SK-N-SH treated with all-trans-retinoic acid at 6 μM for 48 hours (cell line): ENCODE measurements around the gene COL23A1.

ENCODE experiments used
- ATAC-seq: fragments of 200-7000 bp; cut with Tn5 transposase; 3 replicates; pipeline ENCODE4 v1.9.1; 2020; ENCODE audit warnings: mild to moderate bottlenecking, moderate library complexity
- ARNTL ChIP-seq: fragments of 450-650 bp; formaldehyde crosslinking; IDR thresholded peaks from 2 replicates; pipeline ENCODE4 v1.5.0; 2020; ENCODE audit warnings: low read depth, mild to moderate bottlenecking, moderate library complexity, borderline replicate concordance
- BACH2 ChIP-seq: fragments of 250-450 bp; sonication (Bioruptor Pico); IDR thresholded peaks from 2 replicates; pipeline ENCODE4 v1.9.0; 2021; ENCODE audit warnings: mild to moderate bottlenecking, borderline replicate concordance
- CSDC2 ChIP-seq: fragments of 250-450 bp; sonication (Bioruptor Pico); IDR thresholded peaks from 2 replicates; pipeline ENCODE4 v1.5.0; 2020; ENCODE audit warnings: mild to moderate bottlenecking, moderate library complexity
- GLIS3 ChIP-seq: fragments of 250-450 bp; sonication (Bioruptor Pico); IDR thresholded peaks from 2 replicates; pipeline ENCODE4 v1.5.0; 2020; ENCODE audit warnings: mild to moderate bottlenecking, moderate library complexity
- ISL1 ChIP-seq: fragments of 250-450 bp; sonication (Bioruptor Pico); IDR thresholded peaks from 2 replicates; pipeline ENCODE4 v2.1.2; 2022; ENCODE audit warnings: mild to moderate bottlenecking, moderate library complexity
- OSR1 ChIP-seq: fragments of 250-450 bp; sonication (Bioruptor Pico); IDR thresholded peaks from 2 replicates; pipeline ENCODE4 v1.8.0; 2022; ENCODE audit warnings: moderate library complexity, mild to moderate bottlenecking, inconsistent platforms
- PPARA ChIP-seq: fragments of 250-450 bp; sonication (Bioruptor Pico); IDR thresholded peaks from 2 replicates; pipeline ENCODE4 v1.5.0; 2020; ENCODE audit warnings: mild to moderate bottlenecking, borderline replicate concordance
- RARB ChIP-seq: fragments of 250-450 bp; sonication (Bioruptor Pico); IDR thresholded peaks from 2 replicates; pipeline ENCODE4 v1.8.0; 2021; ENCODE audit warnings: mild to moderate bottlenecking, moderate library complexity
- SNAI2 ChIP-seq: fragments of 250-450 bp; sonication (Bioruptor Pico); IDR thresholded peaks from 2 replicates; pipeline ENCODE4 v1.5.0; 2020; ENCODE audit warnings: mild to moderate bottlenecking, moderate library complexity
- TCF4 ChIP-seq: fragments of 250-450 bp; sonication (Bioruptor Pico); IDR thresholded peaks from 2 replicates; pipeline ENCODE4 v1.8.0; 2021; ENCODE audit warnings: mild to moderate bottlenecking, moderate library complexity, borderline replicate concordance
- TOX ChIP-seq: fragments of 250-450 bp; sonication (Bioruptor Pico); IDR thresholded peaks from 2 replicates; pipeline ENCODE4 v1.8.0; 2021; ENCODE audit warnings: mild to moderate bottlenecking, moderate library complexity, borderline replicate concordance
- ZC3H10 ChIP-seq: fragments of 250-450 bp; sonication (Bioruptor Pico); IDR thresholded peaks from 2 replicates; pipeline ENCODE4 v1.5.1; 2021; ENCODE audit warnings: mild to moderate bottlenecking, moderate library complexity
- ZFP3 ChIP-seq: fragments of 250-450 bp; sonication (Bioruptor Pico); IDR thresholded peaks from 2 replicates; pipeline ENCODE4 v1.5.0; 2020; ENCODE audit warnings: mild to moderate bottlenecking, moderate library complexity
- ZFP30 ChIP-seq: fragments of 450-650 bp; formaldehyde crosslinking; IDR thresholded peaks from 2 replicates; pipeline ENCODE4 v1.5.0; 2022; ENCODE audit warnings: mild to moderate bottlenecking, moderate library complexity
- ZNF565 ChIP-seq: fragments of 450-650 bp; formaldehyde crosslinking; conservative IDR thresholded peaks from 2 replicates; pipeline ENCODE4 v1.5.0; 2020; ENCODE audit warnings: low read depth, mild to moderate bottlenecking, moderate library complexity
- ZNF70 ChIP-seq: fragments of 450-650 bp; formaldehyde crosslinking; IDR thresholded peaks from 2 replicates; pipeline ENCODE4 v1.5.0; 2020; ENCODE audit warnings: mild to moderate bottlenecking, moderate library complexity
- ZNF8 ChIP-seq: fragments of 450-650 bp; formaldehyde crosslinking; IDR thresholded peaks from 2 replicates; pipeline ENCODE4 v1.5.0; 2020; ENCODE audit warnings: mild to moderate bottlenecking, moderate library complexity
- TF ChIP-seq, protein P1 (sequence below): fragments of 250-450 bp; sonication (Bioruptor Pico); IDR thresholded peaks from 2 replicates; pipeline ENCODE4 v1.8.0; 2021; ENCODE audit warnings: low read depth, mild to moderate bottlenecking, moderate library complexity, borderline replicate concordance
- TF ChIP-seq, protein P2 (sequence below): fragments of 250-450 bp; sonication (Bioruptor Pico); IDR thresholded peaks from 2 replicates; pipeline ENCODE4 v1.8.0; 2020; ENCODE audit warnings: mild to moderate bottlenecking, moderate library complexity, borderline replicate concordance
- TF ChIP-seq, protein P3 (sequence below): fragments of 250-450 bp; sonication (Bioruptor Pico); IDR thresholded peaks from 2 replicates; pipeline ENCODE4 v1.5.1; 2020; ENCODE audit warnings: low read depth, mild to moderate bottlenecking, moderate library complexity
- TF ChIP-seq, protein P4 (sequence below): fragments of 250-450 bp; sonication (Bioruptor Pico); IDR thresholded peaks from 2 replicates; pipeline ENCODE4 v1.5.1; 2021; ENCODE audit warnings: mild to moderate bottlenecking, moderate library complexity
- TF ChIP-seq, protein P5 (sequence below): fragments of 250-450 bp; sonication (Bioruptor Pico); IDR thresholded peaks from 2 replicates; pipeline ENCODE4 v1.5.0; 2020; ENCODE audit warnings: mild to moderate bottlenecking, moderate library complexity

Gene COL23A1

DNA sequence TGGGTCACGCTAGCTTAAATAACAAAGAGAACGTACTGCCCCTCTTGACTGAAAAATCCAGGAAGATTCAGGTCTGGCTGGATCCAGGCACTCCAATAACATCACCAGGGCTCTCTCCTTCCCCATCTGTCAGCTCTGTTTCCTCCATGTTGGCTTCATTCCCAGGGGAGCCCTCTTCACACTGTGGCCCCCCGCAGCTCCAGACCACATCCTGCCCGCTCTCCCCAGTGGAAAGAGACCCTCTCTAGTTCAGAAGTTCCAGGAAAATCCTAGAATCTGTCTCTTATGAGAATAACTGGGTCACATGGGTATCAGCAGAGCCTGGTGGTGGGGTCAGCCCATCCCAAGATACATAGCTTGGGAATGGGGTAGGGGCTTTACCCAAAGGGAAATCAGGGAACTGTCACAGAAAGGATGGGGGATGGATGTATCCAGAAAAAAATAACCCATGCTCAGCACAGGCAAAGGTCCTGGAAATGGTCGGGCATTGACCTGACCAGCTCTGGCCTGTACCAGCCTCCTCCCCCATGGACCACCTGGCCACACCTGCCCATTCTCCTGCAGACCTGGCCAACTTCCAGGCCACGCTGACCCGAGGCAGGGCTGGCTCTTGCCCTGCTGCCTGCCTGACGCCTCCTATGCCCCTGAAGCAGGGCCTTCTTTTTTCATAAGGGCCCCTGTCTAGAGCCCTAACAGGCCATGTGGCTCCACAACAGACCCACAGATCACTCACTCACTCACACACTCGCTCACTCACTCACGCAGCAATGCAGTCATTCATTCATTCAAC lies 65.9 kb downstream of the COL23A1 start:
- ATAC-seq, result no peak
- TF ChIP-seq ZFP3 (CRISPR knock-in tag), result no peak
- TF ChIP-seq SNAI2 (CRISPR knock-in tag), result no peak
- no peak for TF ChIP-seq CSDC2
- no peak for TF ChIP-seq TOX (CRISPR knock-in tag)
- TF ChIP-seq ZC3H10, result no peak
- TF ChIP-seq, protein P1, sequence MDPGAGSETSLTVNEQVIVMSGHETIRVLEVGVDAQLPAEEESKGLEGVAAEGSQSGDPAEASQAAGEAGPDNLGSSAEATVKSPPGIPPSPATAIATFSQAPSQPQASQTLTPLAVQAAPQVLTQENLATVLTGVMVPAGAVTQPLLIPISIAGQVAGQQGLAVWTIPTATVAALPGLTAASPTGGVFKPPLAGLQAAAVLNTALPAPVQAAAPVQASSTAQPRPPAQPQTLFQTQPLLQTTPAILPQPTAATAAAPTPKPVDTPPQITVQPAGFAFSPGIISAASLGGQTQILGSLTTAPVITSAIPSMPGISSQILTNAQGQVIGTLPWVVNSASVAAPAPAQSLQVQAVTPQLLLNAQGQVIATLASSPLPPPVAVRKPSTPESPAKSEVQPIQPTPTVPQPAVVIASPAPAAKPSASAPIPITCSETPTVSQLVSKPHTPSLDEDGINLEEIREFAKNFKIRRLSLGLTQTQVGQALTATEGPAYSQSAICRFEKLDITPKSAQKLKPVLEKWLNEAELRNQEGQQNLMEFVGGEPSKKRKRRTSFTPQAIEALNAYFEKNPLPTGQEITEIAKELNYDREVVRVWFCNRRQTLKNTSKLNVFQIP (CRISPR knock-in tag), result no peak
- no peak for TF ChIP-seq PPARA (CRISPR knock-in tag)
- no peak for TF ChIP-seq RARB (CRISPR knock-in tag)
- TF ChIP-seq TCF4 (CRISPR knock-in tag), result no peak
- TF ChIP-seq, protein P2, sequence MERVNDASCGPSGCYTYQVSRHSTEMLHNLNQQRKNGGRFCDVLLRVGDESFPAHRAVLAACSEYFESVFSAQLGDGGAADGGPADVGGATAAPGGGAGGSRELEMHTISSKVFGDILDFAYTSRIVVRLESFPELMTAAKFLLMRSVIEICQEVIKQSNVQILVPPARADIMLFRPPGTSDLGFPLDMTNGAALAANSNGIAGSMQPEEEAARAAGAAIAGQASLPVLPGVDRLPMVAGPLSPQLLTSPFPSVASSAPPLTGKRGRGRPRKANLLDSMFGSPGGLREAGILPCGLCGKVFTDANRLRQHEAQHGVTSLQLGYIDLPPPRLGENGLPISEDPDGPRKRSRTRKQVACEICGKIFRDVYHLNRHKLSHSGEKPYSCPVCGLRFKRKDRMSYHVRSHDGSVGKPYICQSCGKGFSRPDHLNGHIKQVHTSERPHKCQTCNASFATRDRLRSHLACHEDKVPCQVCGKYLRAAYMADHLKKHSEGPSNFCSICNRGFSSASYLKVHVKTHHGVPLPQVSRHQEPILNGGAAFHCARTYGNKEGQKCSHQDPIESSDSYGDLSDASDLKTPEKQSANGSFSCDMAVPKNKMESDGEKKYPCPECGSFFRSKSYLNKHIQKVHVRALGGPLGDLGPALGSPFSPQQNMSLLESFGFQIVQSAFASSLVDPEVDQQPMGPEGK (CRISPR knock-in tag), result no peak
- TF ChIP-seq, protein P3, sequence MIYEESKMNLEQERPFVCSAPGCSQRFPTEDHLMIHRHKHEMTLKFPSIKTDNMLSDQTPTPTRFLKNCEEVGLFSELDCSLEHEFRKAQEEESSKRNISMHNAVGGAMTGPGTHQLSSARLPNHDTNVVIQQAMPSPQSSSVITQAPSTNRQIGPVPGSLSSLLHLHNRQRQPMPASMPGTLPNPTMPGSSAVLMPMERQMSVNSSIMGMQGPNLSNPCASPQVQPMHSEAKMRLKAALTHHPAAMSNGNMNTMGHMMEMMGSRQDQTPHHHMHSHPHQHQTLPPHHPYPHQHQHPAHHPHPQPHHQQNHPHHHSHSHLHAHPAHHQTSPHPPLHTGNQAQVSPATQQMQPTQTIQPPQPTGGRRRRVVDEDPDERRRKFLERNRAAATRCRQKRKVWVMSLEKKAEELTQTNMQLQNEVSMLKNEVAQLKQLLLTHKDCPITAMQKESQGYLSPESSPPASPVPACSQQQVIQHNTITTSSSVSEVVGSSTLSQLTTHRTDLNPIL (CRISPR knock-in tag), result no peak
- no peak for TF ChIP-seq BACH2 (CRISPR knock-in tag)
- TF ChIP-seq ISL1 (CRISPR knock-in tag), result no peak
- TF ChIP-seq ZNF8 (CRISPR knock-in tag), result no peak
- no peak for TF ChIP-seq ZFP30
- TF ChIP-seq, protein P4, sequence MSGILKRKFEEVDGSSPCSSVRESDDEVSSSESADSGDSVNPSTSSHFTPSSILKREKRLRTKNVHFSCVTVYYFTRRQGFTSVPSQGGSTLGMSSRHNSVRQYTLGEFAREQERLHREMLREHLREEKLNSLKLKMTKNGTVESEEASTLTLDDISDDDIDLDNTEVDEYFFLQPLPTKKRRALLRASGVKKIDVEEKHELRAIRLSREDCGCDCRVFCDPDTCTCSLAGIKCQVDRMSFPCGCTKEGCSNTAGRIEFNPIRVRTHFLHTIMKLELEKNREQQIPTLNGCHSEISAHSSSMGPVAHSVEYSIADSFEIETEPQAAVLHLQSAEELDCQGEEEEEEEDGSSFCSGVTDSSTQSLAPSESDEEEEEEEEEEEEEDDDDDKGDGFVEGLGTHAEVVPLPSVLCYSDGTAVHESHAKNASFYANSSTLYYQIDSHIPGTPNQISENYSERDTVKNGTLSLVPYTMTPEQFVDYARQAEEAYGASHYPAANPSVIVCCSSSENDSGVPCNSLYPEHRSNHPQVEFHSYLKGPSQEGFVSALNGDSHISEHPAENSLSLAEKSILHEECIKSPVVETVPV (CRISPR knock-in tag), result no peak
- TF ChIP-seq GLIS3 (CRISPR knock-in tag), result no peak
- TF ChIP-seq, protein P5, sequence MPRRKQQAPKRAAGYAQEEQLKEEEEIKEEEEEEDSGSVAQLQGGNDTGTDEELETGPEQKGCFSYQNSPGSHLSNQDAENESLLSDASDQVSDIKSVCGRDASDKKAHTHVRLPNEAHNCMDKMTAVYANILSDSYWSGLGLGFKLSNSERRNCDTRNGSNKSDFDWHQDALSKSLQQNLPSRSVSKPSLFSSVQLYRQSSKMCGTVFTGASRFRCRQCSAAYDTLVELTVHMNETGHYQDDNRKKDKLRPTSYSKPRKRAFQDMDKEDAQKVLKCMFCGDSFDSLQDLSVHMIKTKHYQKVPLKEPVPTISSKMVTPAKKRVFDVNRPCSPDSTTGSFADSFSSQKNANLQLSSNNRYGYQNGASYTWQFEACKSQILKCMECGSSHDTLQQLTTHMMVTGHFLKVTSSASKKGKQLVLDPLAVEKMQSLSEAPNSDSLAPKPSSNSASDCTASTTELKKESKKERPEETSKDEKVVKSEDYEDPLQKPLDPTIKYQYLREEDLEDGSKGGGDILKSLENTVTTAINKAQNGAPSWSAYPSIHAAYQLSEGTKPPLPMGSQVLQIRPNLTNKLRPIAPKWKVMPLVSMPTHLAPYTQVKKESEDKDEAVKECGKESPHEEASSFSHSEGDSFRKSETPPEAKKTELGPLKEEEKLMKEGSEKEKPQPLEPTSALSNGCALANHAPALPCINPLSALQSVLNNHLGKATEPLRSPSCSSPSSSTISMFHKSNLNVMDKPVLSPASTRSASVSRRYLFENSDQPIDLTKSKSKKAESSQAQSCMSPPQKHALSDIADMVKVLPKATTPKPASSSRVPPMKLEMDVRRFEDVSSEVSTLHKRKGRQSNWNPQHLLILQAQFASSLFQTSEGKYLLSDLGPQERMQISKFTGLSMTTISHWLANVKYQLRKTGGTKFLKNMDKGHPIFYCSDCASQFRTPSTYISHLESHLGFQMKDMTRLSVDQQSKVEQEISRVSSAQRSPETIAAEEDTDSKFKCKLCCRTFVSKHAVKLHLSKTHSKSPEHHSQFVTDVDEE (CRISPR knock-in tag), result no peak

DNA sequence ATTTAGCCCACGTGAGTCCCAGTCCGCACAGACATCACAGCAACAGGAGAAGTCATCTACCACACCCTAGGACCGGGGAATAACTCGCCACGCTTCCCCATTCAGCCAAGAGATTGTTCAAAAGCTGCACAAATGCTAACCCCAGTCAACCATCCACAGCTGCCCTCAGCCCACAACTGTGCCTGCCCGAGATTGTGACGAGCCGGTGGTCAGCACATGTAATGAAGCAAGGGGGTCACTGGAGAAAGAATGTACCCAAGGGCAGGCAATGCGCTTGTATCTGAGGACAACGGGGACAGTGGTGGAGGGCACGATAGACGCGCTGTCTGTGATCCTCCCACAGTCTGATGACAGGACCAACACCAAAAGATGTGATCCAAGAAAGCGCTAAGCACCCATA lies 67.8 kb downstream of the COL23A1 start:
- ATAC-seq, result no peak
- TF ChIP-seq SNAI2 (CRISPR knock-in tag) (no peak), CSDC2 (no peak), OSR1 (CRISPR knock-in tag) (no peak), TCF4 (CRISPR knock-in tag) (no peak), ZNF565 (CRISPR knock-in tag) (no peak), BACH2 (CRISPR knock-in tag) (no peak), ZNF70 (CRISPR knock-in tag) (no peak), PPARA (CRISPR knock-in tag) (no peak), ZNF8 (CRISPR knock-in tag) (no peak), GLIS3 (CRISPR knock-in tag) (no peak), ZFP3 (CRISPR knock-in tag) (no peak), ARNTL (no peak)
- TF ChIP-seq, protein P4 (CRISPR knock-in tag), result no peak
- TF ChIP-seq, protein P2 (CRISPR knock-in tag), result no peak
- TF ChIP-seq, protein P3 (CRISPR knock-in tag), result no peak
- TF ChIP-seq, protein P1 (CRISPR knock-in tag), result no peak
